ENCODE data around the gene TPST2.

TPST2 gene

DNA sequence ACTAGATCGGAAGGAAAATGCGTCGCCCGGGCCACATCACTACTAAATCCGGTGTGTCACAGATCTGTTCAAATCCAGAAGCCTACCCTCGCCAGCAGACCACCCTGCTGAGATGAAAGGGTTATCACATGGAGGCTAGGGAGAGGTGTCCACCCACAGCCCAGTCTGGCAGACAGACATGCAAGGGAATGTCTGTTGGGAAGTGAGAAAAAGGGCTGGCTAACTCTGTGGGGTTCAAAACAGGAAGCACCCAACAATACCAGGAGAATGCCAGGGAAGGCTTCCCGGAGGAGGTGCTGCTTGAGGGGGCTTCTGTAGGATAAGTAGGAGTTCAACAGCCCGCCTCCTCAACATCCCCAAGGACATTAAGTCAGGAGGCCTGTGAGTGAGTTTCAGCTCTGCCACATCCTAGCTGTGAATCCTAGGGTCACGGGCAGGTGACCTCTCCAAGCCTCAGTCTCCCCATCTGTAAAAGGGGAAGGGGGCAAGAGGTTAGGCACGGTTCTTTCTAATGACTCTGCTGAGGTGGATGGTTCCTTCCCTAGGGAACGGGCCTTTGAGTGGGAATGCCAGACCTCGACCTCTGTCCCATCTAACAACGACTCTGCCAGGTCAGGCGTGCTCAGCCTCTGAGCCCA is 1.1 kb downstream of the TPST2 start:
- DNase-seq (ENCODE audit: low read depth) = no peak
- TF ChIP-seq, protein P1, sequence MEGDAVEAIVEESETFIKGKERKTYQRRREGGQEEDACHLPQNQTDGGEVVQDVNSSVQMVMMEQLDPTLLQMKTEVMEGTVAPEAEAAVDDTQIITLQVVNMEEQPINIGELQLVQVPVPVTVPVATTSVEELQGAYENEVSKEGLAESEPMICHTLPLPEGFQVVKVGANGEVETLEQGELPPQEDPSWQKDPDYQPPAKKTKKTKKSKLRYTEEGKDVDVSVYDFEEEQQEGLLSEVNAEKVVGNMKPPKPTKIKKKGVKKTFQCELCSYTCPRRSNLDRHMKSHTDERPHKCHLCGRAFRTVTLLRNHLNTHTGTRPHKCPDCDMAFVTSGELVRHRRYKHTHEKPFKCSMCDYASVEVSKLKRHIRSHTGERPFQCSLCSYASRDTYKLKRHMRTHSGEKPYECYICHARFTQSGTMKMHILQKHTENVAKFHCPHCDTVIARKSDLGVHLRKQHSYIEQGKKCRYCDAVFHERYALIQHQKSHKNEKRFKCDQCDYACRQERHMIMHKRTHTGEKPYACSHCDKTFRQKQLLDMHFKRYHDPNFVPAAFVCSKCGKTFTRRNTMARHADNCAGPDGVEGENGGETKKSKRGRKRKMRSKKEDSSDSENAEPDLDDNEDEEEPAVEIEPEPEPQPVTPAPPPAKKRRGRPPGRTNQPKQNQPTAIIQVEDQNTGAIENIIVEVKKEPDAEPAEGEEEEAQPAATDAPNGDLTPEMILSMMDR (IDR thresholded peaks at IDR 0.05; ENCODE audit: low read depth, low read length, missing control alignments) = no peak

GRCh38 chr22:26587991-26588613 is 1.8 kb downstream of the TPST2 start:
- no peak for DNase-seq (ENCODE audit: low read depth)
- TF ChIP-seq, protein P1 (IDR thresholded peaks at IDR 0.05; ENCODE audit: low read depth, low read length, missing control alignments) = no peak
- no peak overlapping the region for H3K4me3 ChIP-seq (ENCODE audit: low read depth, low read length)

More for the DNA sequence above, 1.1 kb downstream of the TPST2 start:
- peak overlapping the region; percentile 85 for H3K4me3 ChIP-seq (ENCODE audit: low read depth, low read length)

- TF ChIP-seq, protein P1 (IDR thresholded peaks at IDR 0.05; ENCODE audit: low read depth, low read length, missing control alignments) = no peak
- DNase-seq (ENCODE audit: low read depth) = no peak
- H3K4me3 ChIP-seq (ENCODE audit: low read depth, low read length) = no peak overlapping the region
These were observed 3.2 kb downstream of the TPST2 start for GRCh38 chr22:26586556-26587325.

- H3K4me3 ChIP-seq (ENCODE audit: low read depth, low read length) = no peak overlapping the region
- TF ChIP-seq, protein P1 (IDR thresholded peaks at IDR 0.05; ENCODE audit: low read depth, low read length, missing control alignments) = no peak
- no peak for DNase-seq (ENCODE audit: low read depth)
These were observed 4.7 kb downstream of the TPST2 start for GRCh38 chr22:26585104-26585790.

DNA sequence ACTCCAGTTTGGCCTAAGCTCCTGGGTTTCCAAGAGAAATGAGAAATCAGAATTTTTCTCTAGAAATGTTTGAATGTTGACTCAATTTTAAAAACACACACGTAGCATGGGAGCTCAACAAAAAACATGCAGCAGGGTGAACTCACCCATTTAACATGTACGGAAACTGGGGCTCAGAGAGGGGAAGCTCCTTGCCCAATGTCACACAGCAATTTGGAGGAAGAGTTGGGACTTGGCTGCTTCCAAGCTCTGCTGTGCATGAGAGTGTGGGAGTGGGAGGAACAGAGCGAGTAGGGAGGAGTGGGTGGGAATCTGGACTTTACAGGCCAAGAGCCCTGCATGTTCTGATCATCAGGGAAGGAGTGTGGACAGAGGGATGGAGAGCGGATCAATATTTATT is 5.9 kb downstream of the TPST2 start:
- no peak overlapping the region for H3K4me3 ChIP-seq (ENCODE audit: low read depth, low read length)
- TF ChIP-seq, protein P1 (IDR thresholded peaks at IDR 0.05; ENCODE audit: low read depth, low read length, missing control alignments) = no peak
- no peak for DNase-seq (ENCODE audit: low read depth)

- TF ChIP-seq, protein P1 (IDR thresholded peaks at IDR 0.05; ENCODE audit: low read depth, low read length, missing control alignments) = no peak
- DNase-seq (ENCODE audit: low read depth) = no peak
These were observed 8.2 kb downstream of the TPST2 start for GRCh38 chr22:26581633-26582168.

More at GRCh38 chr22:26581633-26582168, 8.2 kb downstream of the TPST2 start:
- H3K4me3 ChIP-seq (ENCODE audit: low read depth, low read length) = no peak overlapping the region
